Aorta (tissue), 5 donors: Measurements from ENCODE around the gene RGS3. TPM values are rescaled to one million over a fixed set of nuclear protein-coding genes. Genes with fewer than 3 reads are reported as not detected.

Source experiments
- ATAC-seq: fragments of 200-7000 bp; cut with Tn5 transposase; one replicate; pipeline ENCODE4 v1.9.1; 2022; ENCODE audit warnings: moderate library complexity; ENCODE audit not compliant: low FRiP score
- DNase-seq, 2 donors: peaks; one replicate each; pipeline ENCODE4 v3.0.0-alpha.2; 2020
- H3K27ac ChIP-seq, 2 donors: one replicate each; pipeline ENCODE4 v1.5.1; 2013; ENCODE audit warnings: low read length in 2 of 2, mild to moderate bottlenecking in 2 of 2, moderate library complexity in 2 of 2, control low read depth in 1 of 2, inconsistent platforms in 1 of 2, low read depth in 1 of 2
- H3K27me3 ChIP-seq, 2 donors: one replicate each; pipeline ENCODE4 v1.6.1; 2013; ENCODE audit warnings: control low read depth in 1 of 2, low read length in 1 of 2, mild to moderate bottlenecking in 1 of 2, moderate library complexity in 1 of 2; ENCODE audit not compliant: insufficient read depth in 2 of 2, control insufficient read depth in 1 of 2
- H3K36me3 ChIP-seq, 2 donors: one replicate each; pipeline ENCODE4 v1.6.1; 2013; ENCODE audit warnings: control low read depth in 1 of 2, low read length in 1 of 2, mild to moderate bottlenecking in 1 of 2; ENCODE audit not compliant: insufficient read depth in 2 of 2, control insufficient read depth in 1 of 2
- H3K4me1 ChIP-seq, 2 donors: one replicate each; pipeline ENCODE4 v1.6.1; 2013; ENCODE audit warnings: low read length in 2 of 2, control low read depth in 1 of 2, mild to moderate bottlenecking in 1 of 2, moderate library complexity in 1 of 2; ENCODE audit not compliant: insufficient read depth in 2 of 2, control insufficient read depth in 1 of 2
- H3K4me3 ChIP-seq, 2 donors: one replicate each; pipeline ENCODE4 v1.5.1; 2013; ENCODE audit warnings: low read length in 2 of 2, control low read depth in 1 of 2, mild to moderate bottlenecking in 1 of 2
- H3K9me3 ChIP-seq: one replicate; pipeline ENCODE4 v1.6.1; 2013; ENCODE audit warnings: mild to moderate bottlenecking, low read length; ENCODE audit not compliant: control insufficient read depth
- WGBS, 2 donors: extraction: QIAGEN DNeasy Blood & Tissue Kit; methylation state at CpG; one replicate each; pipeline ENCODE4 v1.1.7; 2013; 5-methylcytosine and 5-hydroxymethylcytosine counted together
- intact Hi-C, 2 donors: fragments of 100-400 bp; cut with DNase I; formaldehyde crosslinking; loops; one replicate each; pipeline versions ENCODE4 v1.14.2 to v1.15.0; 2022
- polyA plus RNA-seq, 2 donors: library from polyadenylated mRNA; stranded (reverse); fragments of 200-250 nt; gene quantifications; one replicate each; pipeline ENCODE4 v1.2.3, GENCODE V29; 2013
- total RNA-seq, 2 donors: library from RNA; stranded (reverse); fragmentation: NEBNext Ultra II Directional; extraction: Animal tissue kit (Norgen Biotek cat#: 25700); gene quantifications; one replicate each; pipeline ENCODE4 v1.2.1, GENCODE V29; 2021
- donor health status: healthy with polysubstance abuse.
- donor health status: Bipolar disorder and iron deficiency.
- donor health status: DM: no; HTN: no; CAD: no.
- donor health status: DM: no; HTN: no; CAD: no.
- donor health status: DM: yes; HTN: yes; CAD: no.

RGS3 gene
- total and polyA plus RNA-seq, 4 donors, result 74.3 to 161 (median 149) TPM

DNA sequence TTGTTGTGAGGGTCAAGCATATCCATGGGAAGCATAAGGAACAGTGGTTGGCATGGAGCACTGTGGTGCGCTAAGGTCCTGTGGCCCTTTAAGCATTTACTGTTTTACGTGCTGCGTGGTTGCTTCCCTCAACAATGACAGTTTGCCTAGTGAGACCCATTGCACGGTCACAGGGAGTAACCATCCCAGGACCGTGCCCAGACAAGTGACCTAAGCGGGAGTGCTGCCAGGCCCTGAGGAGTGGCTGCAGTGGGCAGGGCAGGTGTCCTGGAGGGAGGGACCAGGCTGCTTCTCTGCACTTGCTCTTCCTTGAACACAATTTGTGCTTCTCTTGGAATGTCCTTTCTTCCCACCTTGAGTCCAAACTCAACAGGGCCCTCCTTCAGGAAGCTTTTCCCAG lies 64.6 kb downstream of the RGS3 start:
- DNase-seq, result no peak
- Histone ChIP-seq H3K27ac (peak overlapping the region in 1 of 2 donors; percentile 50), H3K4me3 (no peak overlapping the region), H3K9me3 (no peaks in the 10 kb centered on the region), H3K36me3 (peaks cover 0 to 9% of the 10 kb centered on the region in 2 donors), H3K27me3 (no peaks in the 10 kb centered on the region), H3K4me1 (peaks cover 0 to 3% of the 10 kb centered on the region in 2 donors)
- intact Hi-C loops, result no loop called here
- WGBS, 2 donors, result 81 to 84% methylated on average over 6 of the region's 6 CpGs
- no peak for ATAC-seq

DNA sequence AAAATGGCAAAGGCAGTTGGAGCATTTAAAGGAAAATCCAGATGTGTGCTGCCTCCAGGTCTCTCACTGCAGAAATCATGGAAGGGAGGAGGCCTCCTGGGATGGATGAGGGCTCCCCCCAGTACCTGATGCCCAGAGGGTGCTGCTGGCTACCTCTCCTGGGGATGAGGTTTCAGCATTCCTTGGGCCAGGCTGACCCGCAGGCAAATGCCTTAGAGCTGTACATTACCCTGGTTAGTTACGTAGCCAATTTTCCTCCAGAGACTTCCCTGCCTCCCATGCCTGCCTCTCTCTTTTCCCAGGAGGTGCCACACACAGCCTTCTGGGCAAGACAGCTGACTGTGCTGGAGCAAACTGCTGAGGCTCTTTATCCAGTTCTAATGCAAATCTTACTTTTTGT lies 65.3 kb downstream of the RGS3 start:
- WGBS, 2 donors, result 95 to 97% methylated on average over 2 of the region's 2 CpGs
- no peaks in the 10 kb centered on the region for H3K4me1 ChIP-seq
- no peaks in the 10 kb centered on the region for H3K27me3 ChIP-seq
- ATAC-seq, result no peak
- no peak overlapping the region for H3K4me3 ChIP-seq
- intact Hi-C loops, result no loop called here
- no peak for DNase-seq
- no peak overlapping the region for H3K27ac ChIP-seq
- H3K36me3 ChIP-seq, result peaks cover 0 to 9% of the 10 kb centered on the region in 2 donors
- no peaks in the 10 kb centered on the region for H3K9me3 ChIP-seq

GRCh38 chr9:113529336-113530009 lies 65.9 kb downstream of the RGS3 start:
- no peak overlapping the region for H3K27ac ChIP-seq
- H3K27me3 ChIP-seq, result no peaks in the 10 kb centered on the region
- no peak for DNase-seq
- H3K36me3 ChIP-seq, result peaks cover 0 to 9% of the 10 kb centered on the region in 2 donors
- no peaks in the 10 kb centered on the region for H3K4me1 ChIP-seq
- intact Hi-C loops, result no loop called here
- no peak for ATAC-seq
- no peak overlapping the region for H3K4me3 ChIP-seq
- 88 to 93% methylated on average over 7 of the region's 7 CpGs for WGBS, 2 donors
- H3K9me3 ChIP-seq, result no peaks in the 10 kb centered on the region

GRCh38 chr9:113530022-113530635 lies 66.6 kb downstream of the RGS3 start:
- no peak overlapping the region for H3K4me3 ChIP-seq
- ATAC-seq (no peak), DNase-seq (no peak)
- WGBS, 2 donors, result 79 to 88% methylated on average over 4 of the region's 4 CpGs
- peaks cover 0 to 9% of the 10 kb centered on the region in 2 donors for H3K36me3 ChIP-seq
- no peaks in the 10 kb centered on the region for H3K9me3 ChIP-seq
- no peak overlapping the region for H3K27ac ChIP-seq
- intact Hi-C loops, result no loop called here
- H3K4me1 ChIP-seq, result no peaks in the 10 kb centered on the region
- no peaks in the 10 kb centered on the region for H3K27me3 ChIP-seq

DNA sequence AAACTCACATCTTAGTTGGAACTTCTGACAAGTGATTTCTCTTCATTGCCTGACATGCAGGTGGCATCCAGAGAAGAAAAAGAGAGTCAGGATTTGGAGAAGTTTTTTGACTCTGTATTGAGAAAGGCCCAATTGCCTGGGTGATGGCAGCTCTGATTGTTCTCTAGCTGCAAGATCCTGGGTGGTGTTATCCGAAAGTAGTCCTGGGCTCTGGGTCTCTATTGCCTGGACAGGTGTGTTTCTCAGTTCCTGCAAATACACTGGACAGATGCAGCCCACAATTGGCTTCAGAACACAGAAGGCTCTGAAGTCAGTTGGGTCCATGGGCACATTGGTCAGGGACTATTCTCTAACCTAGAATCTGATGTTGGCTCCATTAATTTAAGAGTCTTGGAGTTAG lies 67.4 kb downstream of the RGS3 start:
- intact Hi-C loops, result no loop called here
- Histone ChIP-seq H3K4me3 (no peak overlapping the region), H3K27me3 (no peaks in the 10 kb centered on the region), H3K36me3 (peaks cover 0 to 9% of the 10 kb centered on the region in 2 donors), H3K9me3 (no peaks in the 10 kb centered on the region), H3K4me1 (no peaks in the 10 kb centered on the region), H3K27ac (no peak overlapping the region)
- WGBS, 2 donors, result 97 to 100% methylated on average over 1 of the region's 1 CpG
- no peak for ATAC-seq
- no peak for DNase-seq

GRCh38 chr9:113531919-113532808 lies 68.6 kb downstream of the RGS3 start:
- 78 to 86% methylated on average over 7 of the region's 7 CpGs for WGBS, 2 donors
- no peak for ATAC-seq
- H3K27me3 ChIP-seq, result no peaks in the 10 kb centered on the region
- no peak overlapping the region for H3K4me3 ChIP-seq
- no peak overlapping the region for H3K27ac ChIP-seq
- H3K36me3 ChIP-seq, result peaks cover 0 to 9% of the 10 kb centered on the region in 2 donors
- DNase-seq, result no peak
- no peaks in the 10 kb centered on the region for H3K9me3 ChIP-seq
- H3K4me1 ChIP-seq, result no peaks in the 10 kb centered on the region
- intact Hi-C loops, result no loop called here

DNA sequence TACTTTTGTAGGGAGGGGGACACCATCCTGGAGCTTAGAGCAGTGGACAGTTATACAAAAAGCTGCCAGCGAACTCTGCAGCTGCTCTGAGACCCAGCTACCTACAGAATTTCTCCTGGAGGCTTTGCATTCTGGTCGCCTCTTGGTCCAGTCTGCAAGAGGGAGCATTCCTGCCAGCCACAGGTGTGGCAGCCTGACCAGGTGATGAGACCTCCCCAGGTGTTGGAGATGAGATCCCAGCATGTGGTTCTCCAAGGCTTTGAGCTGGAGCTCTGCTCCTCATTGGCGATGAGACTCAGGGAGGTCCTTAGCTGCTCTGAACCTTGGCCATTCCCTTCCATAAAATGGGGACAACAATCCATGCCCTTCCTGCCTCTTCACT lies 69.3 kb downstream of the RGS3 start:
- no peak for DNase-seq
- H3K27ac ChIP-seq, result no peak overlapping the region
- intact Hi-C loops, result no loop called here
- ATAC-seq, result no peak
- 99 to 100% methylated on average over 3 of the region's 3 CpGs for WGBS, 2 donors
- H3K4me1 ChIP-seq, result no peaks in the 10 kb centered on the region
- H3K4me3 ChIP-seq, result no peak overlapping the region
- H3K36me3 ChIP-seq, result peaks cover 0 to 9% of the 10 kb centered on the region in 2 donors
- no peaks in the 10 kb centered on the region for H3K27me3 ChIP-seq
- H3K9me3 ChIP-seq, result no peaks in the 10 kb centered on the region

DNA sequence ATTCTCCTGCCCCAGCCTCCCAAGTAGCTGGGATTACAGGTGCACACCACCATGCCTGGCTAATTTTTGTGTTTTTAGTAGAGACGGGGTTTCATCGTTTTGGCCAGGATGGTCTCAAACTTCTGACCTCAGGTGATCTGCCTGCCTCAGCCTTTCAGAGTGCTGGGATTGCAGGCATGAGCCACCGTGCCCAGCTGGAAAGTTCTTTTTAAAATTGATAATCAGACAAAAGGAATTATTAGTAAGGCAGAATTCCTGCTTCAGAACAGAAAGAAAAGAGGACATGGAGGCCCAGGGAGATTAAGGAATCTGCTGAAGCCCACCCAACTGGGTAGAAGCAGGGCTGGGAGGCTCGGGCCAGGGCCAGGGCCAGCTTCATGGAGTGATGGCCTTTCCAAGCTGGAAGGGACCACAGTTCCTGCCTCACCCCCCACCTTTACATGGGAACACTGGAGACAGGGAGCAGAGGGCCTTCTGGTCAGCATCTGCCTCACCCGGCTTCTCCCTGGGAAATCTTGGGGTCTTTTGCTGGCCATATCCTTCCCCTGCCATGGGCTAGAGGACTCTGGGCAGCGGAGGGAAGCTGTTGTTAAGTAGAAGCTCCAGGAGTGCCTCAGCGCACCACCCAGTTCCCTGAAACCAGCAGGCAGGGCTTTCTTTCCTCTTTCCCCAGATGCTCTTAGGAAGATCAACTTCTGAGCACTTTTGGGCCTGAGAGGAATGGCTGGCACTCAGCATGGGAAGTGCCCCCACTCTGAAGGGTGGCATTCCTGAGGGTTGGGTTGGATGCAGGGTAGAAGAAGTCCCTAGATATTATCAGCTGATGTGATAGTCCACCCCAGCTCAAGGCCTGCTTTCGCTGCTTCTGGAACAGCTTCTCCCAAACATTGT lies 70.1 kb downstream of the RGS3 start:
- intact Hi-C loops, result no loop called here
- H3K27ac ChIP-seq, result peak overlapping the region; percentile 24 to 45
- DNase-seq (no peak), ATAC-seq (no peak)
- H3K27me3 ChIP-seq, result no peaks in the 10 kb centered on the region
- WGBS, 2 donors, result 80 to 81% methylated on average over 8 of the region's 8 CpGs
- no peak overlapping the region for H3K4me3 ChIP-seq
- peaks cover 0 to 4% of the 10 kb centered on the region in 2 donors for H3K36me3 ChIP-seq
- H3K4me1 ChIP-seq, result no peaks in the 10 kb centered on the region
- H3K9me3 ChIP-seq, result no peaks in the 10 kb centered on the region
